ENCODE data around the gene EXOC7.

- TF ChIP-seq CTCF (conservative IDR thresholded peaks at IDR 0.05; ENCODE audit: low read depth, low read length) (no peak), POLR2A (IDR thresholded peaks at IDR 0.05; ENCODE audit: low read depth, low read length) (no peak), CEBPB (IDR thresholded peaks at IDR 0.05; ENCODE audit: low read depth, low read length) (no peak), USF2 (IDR thresholded peaks at IDR 0.05; ENCODE audit: low read depth, low read length) (no peak), CHD1 (IDR thresholded peaks at IDR 0.05; ENCODE audit: low read depth, low read length) (no peak), RAD21 (IDR thresholded peaks at IDR 0.05; ENCODE audit: low read length) (no peak), BHLHE40 (IDR thresholded peaks at IDR 0.05; ENCODE audit: low read depth, low read length) (no peak), MXI1 (IDR thresholded peaks at IDR 0.05; ENCODE audit: borderline replicate concordance, low read depth, low read length) (no peak)
These were observed 64.5 kb downstream of the EXOC7 start for GRCh38 chr17:76039121-76039520.

Data from IMR-90 (cell line).